ENCODE measurements around the gene ABI1.

DNA sequence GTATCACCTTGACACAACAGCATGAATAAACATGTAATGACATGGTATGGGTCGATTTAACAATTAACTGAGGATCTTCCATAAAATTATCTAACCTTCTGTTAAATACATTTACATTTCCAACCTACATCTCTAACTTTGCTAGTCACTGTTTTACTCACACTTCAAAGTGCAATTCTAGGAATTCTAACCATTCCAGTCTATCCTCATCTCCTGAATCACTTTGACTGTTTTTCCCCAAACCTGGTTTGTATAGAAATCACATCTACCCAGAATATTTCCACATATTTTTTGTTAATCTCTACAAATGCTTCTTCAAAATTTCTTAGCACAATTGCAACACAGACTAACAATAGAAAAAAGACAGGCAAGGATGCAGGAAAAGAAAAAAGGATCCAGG lies 6.2 kb downstream of the ABI1 start:
- TF ChIP-seq HOXA7 (CRISPR knock-in tag; IDR thresholded peaks at IDR 0.05) = no peak
- TF ChIP-seq CTCF (IDR thresholded peaks at IDR 0.05) = no peak
- no peak for TF ChIP-seq BHLHE40 (IDR thresholded peaks at IDR 0.05; ENCODE audit: low read depth, low read length)

Measured in A549 (cell line).